H1 (cell line): ENCODE data around the gene ST8SIA2. TPM values are rescaled to one million over a fixed set of nuclear protein-coding genes. Genes with fewer than 3 reads are reported as not detected.

ENCODE experiments used
- ATF3 ChIP-seq: IDR thresholded peaks from 2 replicates; pipeline ENCODE4 v1.6.1; 2011; ENCODE audit warnings: low read depth, mild to moderate bottlenecking, low read length; ENCODE audit not compliant: insufficient read depth
- CTCF ChIP-seq, 3 experiments: IDR thresholded peaks; 1 replicate in 2 of 3; 2 replicates in 1 of 3; pipeline versions ENCODE4 v1.5.1 to v1.6.1; 2011; ENCODE audit warnings: low read length in 3 of 3, mild to moderate bottlenecking in 3 of 3, inconsistent platforms in 2 of 3, low read depth in 1 of 3, moderate library complexity in 1 of 3; ENCODE audit not compliant: insufficient read depth in 1 of 3; ENCODE audit errors: control extremely low read depth in 1 of 3
- USF2 ChIP-seq: IDR thresholded peaks from 2 replicates; pipeline ENCODE4 v1.6.1; 2011; ENCODE audit warnings: low read length, improper control_type of control experiment
- polyA plus RNA-seq, 7 experiments: library from polyadenylated mRNA; depleted of rRNA in 3 of 7; stranded (reverse) in 5 of 7; unstranded in 2 of 7; fragments of >200 nt in 5 of 7; fragments of 200-250 nt in 2 of 7; gene quantifications; 1 replicate in 5 of 7; 2 replicates in 1 of 7; 4 replicates in 1 of 7; pipeline versions ENCODE4 v1.2.1 to v1.2.3, GENCODE V29; 2011 to 2013; ENCODE audit warnings: missing spikeins in 2 of 7, mixed read lengths in 2 of 7
- total RNA-seq: library from RNA; stranded (reverse); fragmentation: NEBNext Ultra II Directional; extraction: Animal tissue kit (Norgen Biotek cat#: 25700); gene quantifications from 2 replicates; pipeline ENCODE4 v1.2.1, GENCODE V29; 2021

ST8SIA2 gene
- total and polyA plus RNA-seq, 2 of the 8 experiments (the other 6 are each of a cell fraction or from before 2014, with no cell fraction given), result 3.0 to 4.5 TPM

GRCh38 chr15:92384381-92384780 is 9.3 kb upstream of the ST8SIA2 start (continued):
- TF ChIP-seq ATF3 (no peak), USF2 (no peak), CTCF (IDR thresholded peaks at IDR 0.05; ENCODE audit: control extremely low read depth in 1 of 3, insufficient read depth in 1 of 3, low read depth in 1 of 3, low read length in 3 of 3) (no peak)
